GM12878 (cell line): Measurements from ENCODE around the gene TREM1. TPM values are rescaled to one million over a fixed set of nuclear protein-coding genes. Genes with fewer than 3 reads are reported as not detected.

Experiments
- ATAC-seq: fragments of 200-7000 bp; cut with Tn5 transposase; 3 replicates; pipeline ENCODE4 v1.9.1; 2020; ENCODE audit warnings: mild to moderate bottlenecking, moderate library complexity
- BruUV-seq: library from RNA; stranded (reverse); fragments of 400-500 nt; replicated peaks from 2 replicates; lab custom pipeline; 2021; lab: Mats Ljungman, UMichigan
- CTCF ChIA-PET: fragments of 300-600 bp; sonication (Branson Sonifier 250); formaldehyde crosslinking; extraction: SDS; loops from one replicate; lab custom pipeline; 2021; ENCODE audit warnings: inconsistent platforms; lab: Yijun Ruan, JAX
- POLR2A ChIA-PET: fragments of 350-600 bp; formaldehyde crosslinking; extraction: SDS; loops from one replicate; lab custom pipeline; 2021; ENCODE audit warnings: inconsistent platforms; lab: Charles Lee
- RAD21 ChIA-PET: fragments of 300-600 bp; sonication (Branson Sonifier 250); formaldehyde crosslinking; loops from one replicate; lab custom pipeline; 2023; ENCODE audit warnings: antibody characterized with exemption; ENCODE audit not compliant: unreplicated experiment; lab: Charles Lee
- SMC1A ChIA-PET: fragments of 300-600 bp; sonication (Branson Sonifier 250); formaldehyde crosslinking; loops from one replicate; lab custom pipeline; 2023; ENCODE audit not compliant: unreplicated experiment, uncharacterized antibody; lab: Charles Lee
- DNase-seq: peaks from one replicate; pipeline ENCODE4 v3.0.0-alpha.2; 2011; ENCODE audit warnings: low read depth, low spot score
- FAIRE-seq: peaks from 3 replicates; lab custom pipeline; 2011; peaks lifted over from hg19 to GRCh38; lab: Jason Lieb, UNC
- H2AFZ ChIP-seq: 2 replicates; pipeline ENCODE4 v1.6.0; 2011; ENCODE audit warnings: low read depth, low read length, control low read depth; ENCODE audit not compliant: control insufficient read depth
- H3K27ac ChIP-seq: 2 replicates; pipeline ENCODE4 v1.5.1; 2011; ENCODE audit warnings: control low read depth; ENCODE audit not compliant: control insufficient read depth, insufficient read depth
- H3K27me3 ChIP-seq, 2 experiments: replicated peaks in 1 of 2; 2 replicates each; pipeline versions ENCODE4 v1.6.0 to v1.6.1; 2011; ENCODE audit warnings: low read length in 1 of 2; ENCODE audit not compliant: control insufficient read depth in 2 of 2, insufficient read depth in 2 of 2
- H3K36me3 ChIP-seq, 2 experiments: 2 replicates each; pipeline ENCODE4 v1.5.1; 2011; ENCODE audit warnings: low read length in 1 of 2; ENCODE audit not compliant: control insufficient read depth in 2 of 2, insufficient read depth in 2 of 2
- H3K4me1 ChIP-seq: 2 replicates; pipeline ENCODE4 v1.6.1; 2011; ENCODE audit warnings: mild to moderate bottlenecking, low read length, moderate library complexity, mixed read lengths; ENCODE audit not compliant: control insufficient read depth, insufficient read depth
- H3K4me2 ChIP-seq: 2 replicates; pipeline ENCODE4 v1.6.0; 2011; ENCODE audit warnings: control low read depth; ENCODE audit not compliant: control insufficient read depth, insufficient read depth
- H3K4me3 ChIP-seq: fragments of 200-600 bp; sonication (generic); 2 replicates; pipeline ENCODE4 v1.5.1; 2016
- H3K79me2 ChIP-seq: 2 replicates; pipeline ENCODE4 v1.6.0; 2011; ENCODE audit warnings: low read length; ENCODE audit not compliant: control insufficient read depth, insufficient read depth
- H3K9ac ChIP-seq: 2 replicates; pipeline ENCODE4 v1.8.0; 2011; ENCODE audit warnings: low read length, control low read depth, mixed read lengths; ENCODE audit not compliant: control insufficient read depth, insufficient read depth
- H3K9me3 ChIP-seq: replicated peaks from 3 replicates; pipeline ENCODE4 v1.5.1; 2011; ENCODE audit warnings: mild to moderate bottlenecking, low read length; ENCODE audit not compliant: control insufficient read depth, insufficient read depth
- H4K20me1 ChIP-seq: 2 replicates; pipeline ENCODE4 v1.6.0; 2011; ENCODE audit not compliant: control insufficient read depth, insufficient read depth
- GATAD2B ChIP-seq: fragments of 450-650 bp; conservative IDR thresholded peaks from 2 replicates; pipeline ENCODE4 v1.6.1; 2017; ENCODE audit warnings: low read depth, mild to moderate bottlenecking, moderate library complexity
- MEF2B ChIP-seq: fragments of 450-650 bp; IDR thresholded peaks from 2 replicates; pipeline ENCODE4 v1.6.1; 2018; ENCODE audit warnings: mild to moderate bottlenecking, moderate library complexity; ENCODE audit not compliant: partially characterized antibody, poor library complexity, severe bottlenecking
- NR2C1 ChIP-seq: fragments of 450-650 bp; IDR thresholded peaks from 2 replicates; pipeline ENCODE4 v1.6.1; 2017; ENCODE audit warnings: antibody characterized with exemption, mild to moderate bottlenecking, moderate library complexity
- NR2F1 ChIP-seq: fragments of 450-650 bp; conservative IDR thresholded peaks from 2 replicates; pipeline ENCODE4 v1.6.1; 2017; ENCODE audit warnings: mild to moderate bottlenecking
- PBX3 ChIP-seq: IDR thresholded peaks from 2 replicates; pipeline ENCODE4 v1.6.1; 2011; ENCODE audit warnings: mild to moderate bottlenecking, low read depth, low read length, moderate library complexity; ENCODE audit not compliant: insufficient replicate concordance
- WGBS: methylation state at CpG from one replicate; pipeline ENCODE4 v1.1.6; 2016; ENCODE audit warnings: low lambda C conversion rate; ENCODE audit not compliant: insufficient replicate concordance, insufficient coverage; ENCODE audit errors: missing lambda C conversion rate; 5-methylcytosine and 5-hydroxymethylcytosine counted together
- in situ Hi-C: fragments of 300-500 bp; cut with MboI; formaldehyde crosslinking; loops from 9 replicates; pipeline ENCODE4 v1.14.3; 2018; ENCODE audit warnings: mixed read lengths
- intact Hi-C: fragments of 100-400 bp; cut with micrococcal nuclease; formaldehyde crosslinking; loops from one replicate; pipeline ENCODE4 v1.14.2; 2022; ENCODE audit not compliant: unreplicated experiment
- polyA plus RNA-seq, 11 experiments: library from polyadenylated mRNA; depleted of rRNA in 4 of 11; unstranded in 6 of 11; stranded (reverse) in 5 of 11; fragments of >200 nt; fragmentation: Nextera tagmentation in 4 of 11; fragmentation: Illumina TruSeq in 1 of 11; extraction: Ambion mirVana in 4 of 11; extraction: Trizol in 1 of 11; gene quantifications; 1 replicate in 1 of 11; 2 replicates in 10 of 11; pipeline versions ENCODE4 v1.2.1 to v1.2.3, GENCODE V29; 2011 to 2016; ENCODE audit warnings: inconsistent platforms in 2 of 11, missing spikeins in 2 of 11, low read depth in 1 of 11
- total RNA-seq, 4 experiments: library from RNA; depleted of rRNA in 3 of 4; stranded (reverse); fragments of >200 nt in 3 of 4; fragmentation: Illumina TruSeq in 1 of 4; extraction: Trizol in 1 of 4; gene quantifications; 2 replicates each; pipeline versions ENCODE4 v1.2.1 to v1.2.3, GENCODE V29; 2013 to 2021
- TF ChIP-seq, protein P1 (sequence below): IDR thresholded peaks from 2 replicates; pipeline ENCODE4 v1.6.1; 2012; ENCODE audit warnings: low read depth, low read length, improper control_type of control experiment

Gene TREM1
- total and polyA plus RNA-seq, 10 of the 15 experiments (the other 5 are each of a cell fraction or from before 2014, with no cell fraction given): 0.09 to 2.6 (median 0.28) TPM; not detected in 2

DNA sequence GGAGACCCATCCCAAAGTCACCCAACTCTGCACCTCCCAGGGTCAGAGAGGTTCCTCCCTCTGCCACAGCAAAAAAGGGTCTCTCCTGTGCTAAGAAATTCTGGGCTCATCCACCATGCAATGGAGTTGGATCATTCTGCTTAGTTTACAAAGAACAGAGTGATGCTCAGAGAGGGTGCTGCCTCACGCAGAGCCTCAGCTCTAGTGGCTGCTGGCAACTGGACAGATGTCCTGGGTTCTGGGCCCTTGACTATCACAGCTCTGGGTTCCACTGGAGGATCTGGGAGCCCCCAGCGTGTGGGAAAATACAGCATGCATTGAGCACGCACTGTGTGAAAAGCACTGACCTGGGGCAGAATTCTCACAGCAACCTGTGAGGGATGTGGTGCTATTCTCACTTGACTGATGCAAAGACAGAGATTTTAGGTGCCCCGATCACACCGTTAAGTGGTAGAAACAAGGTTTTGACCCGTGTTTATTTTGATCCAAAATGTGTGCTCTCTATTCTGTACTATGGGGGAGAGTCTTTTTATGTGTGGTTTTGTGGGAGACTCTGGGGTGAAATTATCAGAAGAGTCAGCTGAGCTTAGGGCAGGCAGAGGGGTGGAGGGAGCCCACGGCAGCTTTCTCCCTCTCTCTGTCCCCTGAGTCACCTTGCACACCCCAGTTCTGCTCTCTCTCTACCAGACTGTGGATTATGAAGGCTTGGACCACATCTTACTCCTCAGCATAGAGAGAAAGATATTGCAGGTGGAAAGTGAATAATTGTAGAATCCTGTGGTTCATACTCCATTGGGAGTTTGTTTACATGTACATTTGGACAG, 38.4 kb downstream of the TREM1 start:
- FAIRE-seq: peak; percentile 86
- CTCF ChIA-PET: no interaction called here

More for the DNA sequence above, 38.4 kb downstream of the TREM1 start:
- TF ChIP-seq MEF2B: peak; percentile 72
- TF ChIP-seq NR2F1: peak; percentile 69
- TF ChIP-seq, protein P1, sequence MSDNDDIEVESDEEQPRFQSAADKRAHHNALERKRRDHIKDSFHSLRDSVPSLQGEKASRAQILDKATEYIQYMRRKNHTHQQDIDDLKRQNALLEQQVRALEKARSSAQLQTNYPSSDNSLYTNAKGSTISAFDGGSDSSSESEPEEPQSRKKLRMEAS: no peak
- peak; percentile 78 for TF ChIP-seq GATAD2B
- TF ChIP-seq NR2C1: 0 out of 2 replicates have a peak, but pooled peaks have one; percentile 6
- TF ChIP-seq PBX3: no peak
- ATAC-seq: no peak
- no peaks in the 10 kb centered on the region for H3K36me3 ChIP-seq
- DNase-seq: no peak
- no peaks in the 10 kb centered on the region for H3K27me3 ChIP-seq
- 64% methylated on average over 7 of the region's 7 CpGs for WGBS
- H3K4me3 ChIP-seq: no peak overlapping the region
- ChIA-PET SMC1A (no interaction called here), POLR2A (no interaction called here), RAD21 (no interaction called here)
- H3K4me2 ChIP-seq: no peak overlapping the region
- no peaks in the 10 kb centered on the region for H3K4me1 ChIP-seq
- H4K20me1 ChIP-seq: no peaks in the 10 kb centered on the region
- H3K79me2 ChIP-seq: no peaks in the 10 kb centered on the region
- H3K9ac ChIP-seq: no peak overlapping the region
- in situ Hi-C loops: no loop called here
- H2AFZ ChIP-seq: no peak overlapping the region
- H3K27ac ChIP-seq: no peak overlapping the region
- no TSS peak for BruUV-seq
- H3K9me3 ChIP-seq: no peaks in the 10 kb centered on the region
- intact Hi-C loops: no loop called here
